ENCODE measurements around the gene HOXA7.

The HOXA7 gene

GRCh38 chr7:27185854-27186667 lies 29.6 kb upstream of the HOXA7 start (continued):
- no peak for TF ChIP-seq ZFP3 (tag by site-specific recombination; IDR thresholded peaks at IDR 0.05; ENCODE audit: low read depth)
- no peak for TF ChIP-seq ZSCAN4 (tag by site-specific recombination; IDR thresholded peaks at IDR 0.05)
- TF ChIP-seq IKZF3 (tag by site-specific recombination; IDR thresholded peaks at IDR 0.05), result peak; percentile 42; the same call in 1 of the 2 replicates
- no peak for TF ChIP-seq ZNF580 (tag by site-specific recombination; IDR thresholded peaks at IDR 0.05)
- TF ChIP-seq OVOL3 (tag by site-specific recombination; IDR thresholded peaks at IDR 0.05), result no peak
- no peak for TF ChIP-seq ZNF223 (tag by site-specific recombination; IDR thresholded peaks at IDR 0.05)
- TF ChIP-seq PATZ1 (tag by site-specific recombination; IDR thresholded peaks at IDR 0.05), result no peak
- TF ChIP-seq ZIC2 (tag by site-specific recombination; IDR thresholded peaks at IDR 0.05), result peak; percentile 43; the same call in 1 of the 2 replicates
- no peak for TF ChIP-seq YY2 (tag by site-specific recombination; IDR thresholded peaks at IDR 0.05)
- TF ChIP-seq ZFP69B (tag by site-specific recombination; IDR thresholded peaks at IDR 0.05), result no peak
- TF ChIP-seq WT1 (tag by site-specific recombination; IDR thresholded peaks at IDR 0.05), result no peak
- TF ChIP-seq ZNF26 (tag by site-specific recombination; IDR thresholded peaks at IDR 0.05), result no peak
- TF ChIP-seq ZNF660 (tag by site-specific recombination; IDR thresholded peaks at IDR 0.05), result no peak
- TF ChIP-seq ZNF341 (tag by site-specific recombination; IDR thresholded peaks at IDR 0.05; ENCODE audit: low read depth), result peak; percentile 77
- TF ChIP-seq SETDB1 (IDR thresholded peaks at IDR 0.05; ENCODE audit: insufficient read length, low read length), result no peak
- TF ChIP-seq ZNF239 (tag by site-specific recombination; IDR thresholded peaks at IDR 0.05), result no peak
- no peak for TF ChIP-seq ZNF138 (tag by site-specific recombination; IDR thresholded peaks at IDR 0.05; ENCODE audit: borderline replicate concordance)
- TF ChIP-seq ZNF184 (tag by site-specific recombination; IDR thresholded peaks at IDR 0.05), result no peak
- TF ChIP-seq ZNF398 (tag by site-specific recombination; IDR thresholded peaks at IDR 0.05), result no peak
- no peak for TF ChIP-seq ZNF280D (tag by site-specific recombination; IDR thresholded peaks at IDR 0.05)
- no peak for TF ChIP-seq ZNF37A (tag by site-specific recombination; IDR thresholded peaks at IDR 0.05)
- no peak for TF ChIP-seq ZNF596 (tag by site-specific recombination; IDR thresholded peaks at IDR 0.05)
- no peak for TF ChIP-seq ZNF350 (tag by site-specific recombination; IDR thresholded peaks at IDR 0.05)
- no peak for TF ChIP-seq KLF1 (tag by site-specific recombination; IDR thresholded peaks at IDR 0.05)
- no peak for TF ChIP-seq ZNF654 (tag by site-specific recombination; IDR thresholded peaks at IDR 0.05; ENCODE audit: low read depth)
- no peak for TF ChIP-seq TRIM28 (IDR thresholded peaks at IDR 0.05; ENCODE audit: borderline replicate concordance, low read length)
